ENCODE results near the gene ORC3. TPM values are rescaled to one million over a fixed set of nuclear protein-coding genes. Genes with fewer than 3 reads are reported as not detected.

Gene ORC3
- total RNA-seq, 4 donors from 2014 or later = 6.2 to 43.9 (median 24.8) TPM

- no peaks in the 10 kb centered on the region for H3K36me3 ChIP-seq
- TF ChIP-seq POLR2A (IDR thresholded peaks at IDR 0.05) (no peak), CTCF (IDR thresholded peaks at IDR 0.05) (no peak)
- intact Hi-C loops (cut with DNase I; ENCODE audit: low total_unique reads) = no loop called here
- no peak overlapping the region for H3K27ac ChIP-seq
- H3K4me3 ChIP-seq = no peak overlapping the region
- H3K27me3 ChIP-seq = no peaks in the 10 kb centered on the region
- no peaks in the 10 kb centered on the region for H3K9me3 ChIP-seq
- no peaks in the 10 kb centered on the region for H3K4me1 ChIP-seq
- no peak for DNase-seq
These were observed 73.5 kb downstream of the ORC3 start for GRCh38 chr6:87663434-87663833.

GRCh38 chr6:87664921-87665485 lies 75.1 kb downstream of the ORC3 start:
- TF ChIP-seq CTCF (IDR thresholded peaks at IDR 0.05) (no peak), POLR2A (IDR thresholded peaks at IDR 0.05) (no peak)
- Histone ChIP-seq H3K4me3 (no peak overlapping the region), H3K4me1 (no peaks in the 10 kb centered on the region), H3K27ac (no peak overlapping the region), H3K27me3 (no peaks in the 10 kb centered on the region), H3K9me3 (no peaks in the 10 kb centered on the region), H3K36me3 (no peaks in the 10 kb centered on the region)
- intact Hi-C loops (cut with DNase I; ENCODE audit: low total_unique reads) = no loop called here
- no peak for DNase-seq

GRCh38 chr6:87667032-87667431 lies 77.1 kb downstream of the ORC3 start:
- intact Hi-C loops (cut with DNase I; ENCODE audit: low total_unique reads) = no loop called here
- no peak overlapping the region for H3K4me3 ChIP-seq
- DNase-seq = no peak
- no peaks in the 10 kb centered on the region for H3K9me3 ChIP-seq
- TF ChIP-seq CTCF (IDR thresholded peaks at IDR 0.05) (no peak), POLR2A (IDR thresholded peaks at IDR 0.05) (no peak)
- no peaks in the 10 kb centered on the region for H3K4me1 ChIP-seq
- H3K36me3 ChIP-seq = no peaks in the 10 kb centered on the region
- H3K27me3 ChIP-seq = no peaks in the 10 kb centered on the region
- no peak overlapping the region for H3K27ac ChIP-seq

GRCh38 chr6:87668013-87668412 lies 78.1 kb downstream of the ORC3 start:
- intact Hi-C loops (cut with DNase I; ENCODE audit: low total_unique reads) = no loop called here
- Histone ChIP-seq H3K9me3 (no peaks in the 10 kb centered on the region), H3K4me3 (no peak overlapping the region), H3K36me3 (no peaks in the 10 kb centered on the region), H3K27ac (no peak overlapping the region), H3K27me3 (no peaks in the 10 kb centered on the region), H3K4me1 (no peaks in the 10 kb centered on the region)
- DNase-seq = no peak
- TF ChIP-seq CTCF (IDR thresholded peaks at IDR 0.05) (no peak), POLR2A (IDR thresholded peaks at IDR 0.05) (no peak)

GRCh38 chr6:87669051-87669450 lies 79.1 kb downstream of the ORC3 start:
- Histone ChIP-seq H3K4me3 (no peak overlapping the region), H3K27ac (no peak overlapping the region), H3K4me1 (no peaks in the 10 kb centered on the region), H3K9me3 (no peaks in the 10 kb centered on the region), H3K27me3 (no peaks in the 10 kb centered on the region), H3K36me3 (no peaks in the 10 kb centered on the region)
- TF ChIP-seq POLR2A (IDR thresholded peaks at IDR 0.05) (no peak), CTCF (IDR thresholded peaks at IDR 0.05) (no peak)
- intact Hi-C loops (cut with DNase I; ENCODE audit: low total_unique reads) = no loop called here
- no peak for DNase-seq

All from uterus (tissue), 4 donors.